Large intestine (tissue), 12 donors: Measurements from ENCODE around the gene POPDC3. TPM values are rescaled to one million over a fixed set of nuclear protein-coding genes. Genes with fewer than 3 reads are reported as not detected.
"Not testable (repeated sequence)": the region's sequence is repeated elsewhere in the genome, so short reads cannot be mapped to it uniquely, and the experiment has no call there.

ENCODE experiments used
- DNase-seq, 2 donors: peaks; one replicate each; pipeline versions ENCODE4 v3.0.0 to v3.0.0-alpha.2; 2013
- H3K27ac ChIP-seq: one replicate; pipeline ENCODE4 v1.5.1; 2013; ENCODE audit warnings: low read length
- H3K27me3 ChIP-seq: 2 replicates; pipeline ENCODE4 v1.6.1; 2013; ENCODE audit warnings: low read length; ENCODE audit not compliant: control insufficient read depth, insufficient read depth
- H3K36me3 ChIP-seq: 2 replicates; pipeline ENCODE4 v1.6.1; 2013; ENCODE audit warnings: low read length; ENCODE audit not compliant: control insufficient read depth, insufficient read depth
- H3K4me1 ChIP-seq: one replicate; pipeline ENCODE4 v1.6.1; 2013; ENCODE audit warnings: low read length; ENCODE audit not compliant: control insufficient read depth, insufficient read depth
- H3K4me3 ChIP-seq: one replicate; pipeline ENCODE4 v1.5.1; 2013; ENCODE audit warnings: low read length
- H3K9me3 ChIP-seq: one replicate; pipeline ENCODE4 v1.6.1; 2013; ENCODE audit warnings: mild to moderate bottlenecking, low read depth, low read length, moderate library complexity; ENCODE audit not compliant: control insufficient read depth
- WGBS: methylation state at CpG from one replicate; pipeline ENCODE4 v1.1.5; 2013; ENCODE audit warnings: low lambda C conversion rate; ENCODE audit not compliant: insufficient coverage; 5-methylcytosine and 5-hydroxymethylcytosine counted together
- long read RNA-seq, 11 donors: transcript quantifications; one replicate each; lab custom pipeline, GENCODE V29; 2026
- polyA plus RNA-seq: library from polyadenylated mRNA; unstranded; fragments of 120-200 nt; gene quantifications from one replicate; pipeline ENCODE4 v1.2.1, GENCODE V29; 2013

The POPDC3 gene
- 1.0 TPM for polyA plus RNA-seq
- long read RNA-seq, donor 1: 0 reads
- long read RNA-seq, donor 2: 0 reads
- long read RNA-seq, donor 3: 0 reads
- long read RNA-seq, donor 4: 0 reads
- long read RNA-seq, donor 5, partial matches to known transcripts: 0 of 2 reads
- long read RNA-seq, donor 5, other reads (novel, unspliced or antisense): 0 of 2 reads
- long read RNA-seq, donor 6: 0 reads
- long read RNA-seq, donor 7: 0 reads
- long read RNA-seq, donor 8: 0 reads
- long read RNA-seq, donor 9, partial matches to known transcripts: 0 of 1 reads
- long read RNA-seq, donor 9, other reads (novel, unspliced or antisense): 0 of 1 reads
- long read RNA-seq, donor 10: 0 reads
- long read RNA-seq, donor 11: 0 reads

- Histone ChIP-seq H3K27me3 (peaks cover 49% of the 10 kb centered on the region), H3K9me3 (peaks cover 2% of the 10 kb centered on the region), H3K4me3 (peak within 1 kb of the TSS; percentile 30), H3K27ac (no peak within 1 kb of the TSS), H3K4me1 (no peaks in the 10 kb centered on the region), H3K36me3 (no peaks in the 10 kb centered on the region)
- no CpG with 5 or more reads among the region's 90 CpGs for WGBS
- DNase-seq: peak; percentile 4 to 41
Observed at GRCh38 chr6:105179244-105180065, at the start of gene POPDC3. TSS of gene POPDC3 (minus strand) at chr6:105180014. CDS start at chr6:105161909, 18,105 bp downstream.

GRCh38 chr6:105227295-105227767 lies 47.5 kb upstream of the POPDC3 start:
- no peak overlapping the region for H3K4me3 ChIP-seq
- H3K27ac ChIP-seq: no peak overlapping the region
- no peaks in the 10 kb centered on the region for H3K4me1 ChIP-seq
- H3K27me3 ChIP-seq: peaks cover 2% of the 10 kb centered on the region
- DNase-seq: no peak
- 67% methylated on average over 1 of the region's 3 CpGs for WGBS
- no peaks in the 10 kb centered on the region for H3K9me3 ChIP-seq
- H3K36me3 ChIP-seq: no peaks in the 10 kb centered on the region

GRCh38 chr6:105226598-105227294 lies 46.9 kb upstream of the POPDC3 start:
- Histone ChIP-seq H3K4me3 (no peak overlapping the region), H3K9me3 (no peaks in the 10 kb centered on the region), H3K27ac (no peak overlapping the region), H3K36me3 (no peaks in the 10 kb centered on the region), H3K27me3 (peaks cover 2% of the 10 kb centered on the region), H3K4me1 (no peaks in the 10 kb centered on the region)
- no peak for DNase-seq
- 82% methylated on average over 4 of the region's 7 CpGs for WGBS

- WGBS: no CpG with 5 or more reads among the region's 1 CpG
- peaks cover 2% of the 10 kb centered on the region for H3K27me3 ChIP-seq
- no peaks in the 10 kb centered on the region for H3K9me3 ChIP-seq
- DNase-seq: no peak
- H3K36me3 ChIP-seq: no peaks in the 10 kb centered on the region
- no peak overlapping the region for H3K4me3 ChIP-seq
- H3K4me1 ChIP-seq: no peaks in the 10 kb centered on the region
- no peak overlapping the region for H3K27ac ChIP-seq
Observed at GRCh38 chr6:105223242-105223641, 43.4 kb upstream of the POPDC3 start.

GRCh38 chr6:105221219-105221618 lies 41.4 kb upstream of the POPDC3 start:
- H3K4me1 ChIP-seq, DNase-seq: not testable (repeated sequence)
- no CpG with 5 or more reads among the region's 2 CpGs for WGBS

GRCh38 chr6:105220186-105220585 lies 40.4 kb upstream of the POPDC3 start:
- DNase-seq: no peak
- 100% methylated on average over 1 of the region's 5 CpGs for WGBS

More at GRCh38 chr6:105221219-105221618, 41.4 kb upstream of the POPDC3 start:
- not testable (repeated sequence) for H3K36me3 ChIP-seq, H3K4me3 ChIP-seq, H3K27me3 ChIP-seq, H3K9me3 ChIP-seq, H3K27ac ChIP-seq

GRCh38 chr6:105219218-105219617 lies 39.4 kb upstream of the POPDC3 start:
- H3K36me3 ChIP-seq, H3K27me3 ChIP-seq, H3K9me3 ChIP-seq, H3K27ac ChIP-seq, DNase-seq, H3K4me3 ChIP-seq, H3K4me1 ChIP-seq: not testable (repeated sequence)
- no CpG with 5 or more reads among the region's 9 CpGs for WGBS

More at GRCh38 chr6:105220186-105220585, 40.4 kb upstream of the POPDC3 start:
- Histone ChIP-seq H3K36me3 (no peaks in the 10 kb centered on the region), H3K27me3 (peaks cover 2% of the 10 kb centered on the region), H3K9me3 (no peaks in the 10 kb centered on the region), H3K4me3 (no peak overlapping the region), H3K4me1 (no peaks in the 10 kb centered on the region), H3K27ac (no peak overlapping the region)

- peak in 1 of 2 donors; percentile 56 for DNase-seq
Observed at GRCh38 chr6:105215506-105215905, 35.7 kb upstream of the POPDC3 start.

GRCh38 chr6:105214668-105215067 lies 34.9 kb upstream of the POPDC3 start:
- Histone ChIP-seq H3K4me1 (no peaks in the 10 kb centered on the region), H3K9me3 (no peaks in the 10 kb centered on the region)

More at GRCh38 chr6:105215506-105215905, 35.7 kb upstream of the POPDC3 start:
- 35% methylated on average over 2 of the region's 3 CpGs for WGBS
- no peak overlapping the region for H3K27ac ChIP-seq
- no peak overlapping the region for H3K4me3 ChIP-seq
- H3K4me1 ChIP-seq: no peaks in the 10 kb centered on the region
- no peaks in the 10 kb centered on the region for H3K27me3 ChIP-seq
- no peaks in the 10 kb centered on the region for H3K9me3 ChIP-seq
- no peaks in the 10 kb centered on the region for H3K36me3 ChIP-seq

GRCh38 chr6:105213272-105213671 lies 33.5 kb upstream of the POPDC3 start:
- DNase-seq: no peak
- Histone ChIP-seq H3K4me1 (no peaks in the 10 kb centered on the region), H3K27ac (no peak overlapping the region), H3K27me3 (no peaks in the 10 kb centered on the region), H3K4me3 (no peak overlapping the region), H3K9me3 (no peaks in the 10 kb centered on the region), H3K36me3 (no peaks in the 10 kb centered on the region)

More at GRCh38 chr6:105214668-105215067, 34.9 kb upstream of the POPDC3 start:
- H3K4me3 ChIP-seq: no peak overlapping the region
- no peaks in the 10 kb centered on the region for H3K36me3 ChIP-seq
- H3K27ac ChIP-seq: no peak overlapping the region
- DNase-seq: no peak
- H3K27me3 ChIP-seq: no peaks in the 10 kb centered on the region
